GM21367 (cell line): ENCODE measurements around the gene HAUS3.

ENCODE experiments used
- ATAC-seq: cut with Tn5 transposase; IDR thresholded peaks from one replicate; pipeline ENCODE4 v1.9.1; 2021; ENCODE audit not compliant: unreplicated experiment

HAUS3 gene

DNA sequence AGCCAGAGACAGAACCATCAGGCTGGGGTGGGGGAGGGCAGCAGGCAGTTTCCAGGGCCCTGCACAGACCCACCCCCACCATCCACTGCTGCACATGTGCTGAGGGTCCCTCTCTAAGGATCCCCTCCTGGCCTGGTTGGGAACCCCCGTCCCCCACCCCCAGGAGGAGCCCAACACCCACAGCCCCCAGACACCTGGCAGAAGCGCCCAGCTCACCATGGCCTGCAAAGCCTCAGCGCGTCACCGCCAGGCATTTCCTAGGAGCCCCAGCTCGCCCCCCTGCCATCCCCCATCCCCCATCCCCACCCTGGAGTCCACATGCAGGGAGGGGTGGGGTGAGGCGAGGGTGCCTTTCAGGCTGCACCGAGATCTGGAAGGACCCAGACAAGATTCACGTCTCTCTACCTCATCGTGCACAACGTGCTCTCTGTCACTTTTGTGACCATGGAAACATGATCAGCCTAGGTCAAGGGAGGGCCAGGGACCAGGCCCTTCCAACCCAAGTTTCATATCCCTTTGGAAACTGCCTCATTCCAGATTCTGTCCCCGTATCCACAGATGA, 10.7 kb upstream of the HAUS3 start:
- ATAC-seq, result no peak

GRCh38 chr4:2251795-2252529, 10.0 kb upstream of the HAUS3 start:
- no peak for ATAC-seq

GRCh38 chr4:2251073-2251794, 9.3 kb upstream of the HAUS3 start:
- no peak for ATAC-seq

DNA sequence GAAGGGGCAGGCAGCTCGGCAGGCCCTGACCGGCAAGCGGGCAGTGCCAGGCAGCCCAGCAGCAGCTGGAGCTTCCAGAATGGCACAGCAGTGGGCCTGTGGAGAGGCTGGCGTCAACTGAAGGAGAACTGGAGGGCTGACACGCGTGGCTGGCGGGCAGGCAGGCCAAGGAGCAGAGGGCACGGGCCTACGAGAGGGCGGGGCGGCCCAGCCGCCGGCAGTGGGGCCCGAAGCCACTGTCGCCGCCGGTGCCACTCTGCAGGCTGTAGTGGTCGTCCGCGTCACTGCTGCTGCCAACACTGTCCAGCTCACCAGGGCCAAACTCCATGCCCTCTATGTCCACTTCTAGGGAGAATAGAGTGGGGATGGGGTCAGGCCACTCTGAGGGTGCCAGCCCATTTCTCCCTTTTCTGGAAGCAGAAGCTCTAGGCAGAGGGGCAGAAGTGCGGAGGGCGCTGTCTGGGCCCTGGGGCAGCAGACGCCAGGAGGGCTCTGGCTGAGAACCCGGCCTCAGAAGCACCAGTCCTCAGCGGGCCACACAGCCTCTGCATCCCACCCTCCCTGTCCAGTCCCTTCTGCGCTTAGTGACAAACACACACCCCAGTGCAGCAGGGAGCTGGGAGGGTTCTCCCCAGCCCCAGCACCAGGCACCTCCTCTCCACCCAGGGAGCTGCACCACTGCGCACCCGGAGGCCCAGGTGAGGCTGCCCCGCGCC, 8.6 kb upstream of the HAUS3 start:
- ATAC-seq, result no peak

GRCh38 chr4:2249526-2250356, 7.8 kb upstream of the HAUS3 start:
- ATAC-seq, result no peak

GRCh38 chr4:2248821-2249261, 6.9 kb upstream of the HAUS3 start:
- ATAC-seq, result no peak

DNA sequence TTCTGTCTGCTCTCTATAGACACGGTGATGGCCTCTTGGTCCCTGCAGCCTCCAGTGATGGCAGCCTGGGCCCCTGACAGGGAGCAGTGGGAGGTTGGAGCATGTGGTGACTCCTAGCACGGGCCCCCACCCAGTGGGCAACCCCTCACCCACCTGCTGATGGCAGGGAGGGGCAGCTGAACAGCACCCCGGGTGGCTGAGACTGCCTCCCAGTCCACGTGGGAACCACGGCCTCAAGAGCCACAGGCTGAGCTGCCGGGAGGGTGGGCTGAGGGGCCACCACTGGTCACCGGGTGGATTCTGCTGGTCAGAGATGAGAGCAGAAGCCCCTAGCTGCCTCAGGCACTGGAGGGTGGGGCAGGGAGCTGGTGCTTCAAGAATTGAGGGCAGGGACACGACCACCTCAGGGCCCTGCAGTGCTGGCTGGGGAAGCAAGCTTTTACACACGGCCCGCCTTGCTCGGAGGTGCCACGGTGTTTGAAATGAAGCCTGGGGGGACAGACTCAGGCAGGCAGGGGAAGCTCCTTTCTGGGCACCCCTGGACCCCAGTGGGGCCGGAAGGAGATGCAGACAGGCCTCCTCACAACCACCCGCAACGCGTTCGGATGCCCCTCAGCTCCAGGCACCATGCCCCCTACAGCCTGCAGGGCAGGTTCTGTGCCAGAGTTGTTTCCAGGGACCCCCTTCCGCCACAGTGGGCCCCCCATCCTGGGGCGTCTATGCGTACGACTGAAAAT, 6.3 kb upstream of the HAUS3 start:
- no peak for ATAC-seq

DNA sequence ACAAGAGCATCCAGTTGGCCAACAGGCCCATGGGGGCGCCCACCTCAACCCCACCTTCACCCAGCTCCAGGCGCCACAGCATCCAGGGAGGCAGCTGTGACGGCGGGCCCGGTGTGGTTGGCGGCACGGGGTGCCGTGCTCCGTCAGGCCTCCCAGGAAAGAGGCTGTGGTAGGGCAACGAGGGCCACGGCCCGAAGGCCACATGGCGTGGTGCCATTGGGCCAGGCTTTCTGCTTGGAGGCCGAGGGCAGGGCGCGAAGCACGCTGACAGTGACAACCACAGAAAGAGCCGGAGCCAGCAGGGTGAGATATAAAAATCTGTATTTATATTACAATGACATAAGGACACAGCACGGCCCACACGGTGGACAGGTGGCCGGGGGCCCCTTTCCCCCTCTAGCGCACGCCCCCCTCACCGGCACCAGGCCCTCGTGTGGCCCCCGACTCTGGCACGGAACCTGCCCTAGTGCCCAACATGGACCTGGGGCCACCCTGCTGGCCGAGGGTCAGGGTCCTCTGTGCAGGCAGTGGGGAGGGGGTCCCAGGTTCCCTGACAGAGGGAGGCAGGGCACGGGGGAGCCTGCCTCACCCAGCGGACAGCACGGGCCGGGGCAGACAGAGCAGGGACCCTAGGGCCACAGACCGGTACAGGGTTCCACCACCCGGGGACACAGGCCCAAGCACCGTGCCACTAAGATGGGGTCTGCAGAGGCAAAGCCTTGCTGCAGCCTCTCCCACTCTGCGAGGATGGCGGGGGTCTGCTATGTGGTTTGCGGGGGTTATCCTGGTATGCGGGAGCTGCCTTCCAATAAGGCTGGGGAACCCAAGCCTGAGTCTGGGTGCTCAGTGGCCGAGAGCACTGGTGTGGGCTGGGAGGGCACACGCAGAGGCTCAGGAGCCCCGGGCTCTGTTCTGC, 5.5 kb upstream of the HAUS3 start:
- ATAC-seq, result no peak

GRCh38 chr4:2246384-2247127, 4.6 kb upstream of the HAUS3 start:
- no peak for ATAC-seq

DNA sequence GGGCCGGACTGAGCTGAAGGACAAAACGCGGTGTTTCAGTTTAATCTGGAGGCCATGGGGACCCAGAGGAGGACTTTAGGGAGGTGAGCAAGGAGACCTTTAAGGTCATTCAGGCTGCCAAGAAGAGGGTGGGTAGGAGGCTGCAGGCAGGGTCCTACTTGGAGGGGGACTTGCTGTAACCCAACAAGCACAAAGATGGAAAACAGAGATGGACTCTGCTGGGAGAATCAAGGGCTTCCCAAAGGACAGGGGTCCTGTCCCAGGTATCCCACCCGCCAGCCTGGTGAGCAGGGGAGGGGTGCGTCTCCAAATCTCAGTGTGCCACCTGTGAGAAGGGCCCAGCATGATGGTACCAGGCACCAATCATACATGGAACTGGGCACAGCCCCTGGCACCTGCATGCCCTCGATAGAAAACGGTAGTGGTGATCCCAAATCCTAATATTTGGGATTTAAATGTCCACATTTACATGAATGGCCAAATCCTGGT, 3.9 kb upstream of the HAUS3 start:
- no peak for ATAC-seq

DNA sequence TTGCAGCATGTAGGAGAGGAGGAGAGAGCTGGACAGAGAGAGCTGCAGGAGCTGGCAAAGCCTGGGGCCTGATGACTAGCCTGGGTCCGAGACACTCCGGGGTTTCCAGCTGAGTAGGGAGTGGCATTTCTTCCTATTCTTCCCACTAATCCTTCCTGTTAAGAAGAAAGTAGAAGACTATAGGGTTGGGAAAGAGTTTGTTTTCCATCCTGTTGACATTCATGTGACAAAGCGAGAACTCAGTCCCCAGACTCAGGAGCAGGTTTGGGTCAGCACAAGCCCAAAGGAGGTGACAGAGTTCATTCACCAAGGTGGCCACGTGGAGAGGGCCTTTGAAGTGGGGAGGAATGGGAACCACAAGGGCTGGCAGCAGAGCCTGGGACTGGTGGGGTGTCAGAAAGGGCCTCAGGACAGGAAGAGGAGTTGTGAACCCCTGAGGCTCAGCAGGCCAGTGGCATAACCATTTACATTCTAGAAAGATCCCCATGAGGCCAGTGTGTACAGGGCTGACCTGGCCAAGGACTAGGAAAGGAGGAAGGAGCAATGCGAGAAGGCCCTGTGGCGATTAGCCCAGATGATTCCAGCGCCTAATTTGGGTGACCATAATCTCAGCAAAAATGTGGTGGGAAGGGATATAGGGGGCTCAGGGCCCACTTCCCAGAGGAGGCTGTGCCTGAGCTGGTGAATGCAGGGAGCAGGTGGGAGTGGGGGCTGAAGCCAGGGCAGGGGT, 3.3 kb upstream of the HAUS3 start:
- no peak for ATAC-seq

- no peak for ATAC-seq
Observed at GRCh38 chr4:2243681-2244380, 1.9 kb upstream of the HAUS3 start.

- no peak for ATAC-seq
Observed at GRCh38 chr4:2241003-2241402, 918 bp downstream of the HAUS3 start.

DNA sequence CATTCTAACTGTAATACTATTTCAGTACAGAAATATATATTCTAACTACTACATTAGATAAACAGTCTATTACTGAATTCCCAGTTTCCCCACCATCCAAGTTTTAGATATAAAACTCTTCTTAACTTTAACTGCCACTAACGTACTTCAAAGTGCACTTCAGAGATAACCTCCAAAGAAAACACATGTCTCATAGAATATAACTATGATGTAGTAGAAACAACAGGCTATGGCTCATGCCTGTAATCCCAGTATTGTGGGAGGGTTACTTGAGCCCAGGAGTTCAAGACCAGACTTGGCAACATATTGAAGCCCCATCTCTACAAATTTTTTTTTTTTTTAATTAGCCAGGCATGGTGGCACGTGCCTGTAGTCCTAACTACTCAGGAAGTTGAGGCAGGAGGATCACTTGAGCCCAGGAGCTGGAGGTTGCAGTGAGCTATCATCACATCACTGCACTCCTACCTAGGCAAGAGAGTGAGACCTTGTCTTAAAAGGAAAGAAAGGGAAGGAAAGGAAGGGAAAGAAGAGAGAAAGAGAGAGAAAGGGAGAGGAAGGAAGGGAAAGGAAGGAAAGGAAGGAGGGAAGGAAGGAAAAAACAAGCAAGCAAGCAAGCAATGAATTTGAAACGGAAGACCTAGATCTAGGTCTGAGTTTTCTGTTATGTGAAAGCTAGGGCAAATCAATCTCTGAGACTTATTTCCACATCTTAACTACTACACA, 4.8 kb downstream of the HAUS3 start:
- ATAC-seq, result no peak

DNA sequence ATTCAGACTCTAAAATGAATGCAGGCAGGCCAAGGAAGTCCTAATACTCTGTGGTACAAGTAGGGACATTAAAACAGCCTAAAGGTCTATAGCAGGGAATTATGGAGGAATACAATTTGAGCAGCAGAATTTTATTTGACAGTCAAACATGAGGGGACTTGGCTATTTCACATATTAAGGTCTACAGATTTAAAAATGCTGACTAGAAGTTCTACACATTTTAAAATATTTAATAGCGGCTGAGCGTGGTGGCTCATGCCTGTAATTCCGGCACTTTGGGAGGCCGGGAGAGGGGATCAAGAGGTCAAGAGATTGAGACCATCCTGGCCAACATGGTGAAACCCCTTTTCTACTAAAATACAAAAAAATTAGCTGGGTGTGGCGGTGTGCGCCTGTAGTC, 10.8 kb downstream of the HAUS3 start:
- no peak for ATAC-seq

GRCh38 chr4:2226261-2226660, 15.7 kb downstream of the HAUS3 start:
- ATAC-seq, result no peak
